Peyer's patch (tissue), 4 donors: ENCODE results near the gene HRH1. TPM values are rescaled to one million over a fixed set of nuclear protein-coding genes. Genes with fewer than 3 reads are reported as not detected.
A peak's percentile ranks its signal among the peaks of the same experiment; 100 is the strongest.
"Not testable (repeated sequence)": the region's sequence is repeated elsewhere in the genome, so short reads cannot be mapped to it uniquely, and the experiment has no call there.

Experiments used
- DNase-seq, 3 donors: peaks; one replicate each; pipeline ENCODE4 v3.0.0-alpha.2; 2017 to 2019
- H3K27ac ChIP-seq, 4 donors: fragments of 200-600 bp; sonication (generic); one replicate each; pipeline ENCODE4 v1.5.1; 2016 to 2019
- H3K27me3 ChIP-seq, 2 donors: fragments of 200-600 bp; sonication (generic); one replicate each; pipeline ENCODE4 v1.5.1; 2019
- H3K36me3 ChIP-seq, 3 donors: fragments of 200-600 bp; sonication (generic); one replicate each; pipeline ENCODE4 v1.5.1; 2016 to 2019
- H3K4me1 ChIP-seq, 4 donors: fragments of 200-600 bp; sonication (generic); one replicate each; pipeline ENCODE4 v1.5.1; 2016 to 2019
- H3K4me3 ChIP-seq, 4 donors: fragments of 200-600 bp; sonication (generic); 1 replicate in 3 of 4; 2 replicates in 1 of 4; pipeline ENCODE4 v1.5.1; 2016 to 2019; ENCODE audit warnings: mild to moderate bottlenecking in 1 of 4
- H3K9me3 ChIP-seq, 4 donors: fragments of 200-600 bp; sonication (generic); one replicate each; pipeline ENCODE4 v1.5.1; 2016 to 2019; ENCODE audit warnings: mild to moderate bottlenecking in 1 of 4
- POLR2A ChIP-seq, 2 donors: fragments of 450-650 bp; IDR thresholded peaks; one replicate each; pipeline ENCODE4 v1.5.1; 2017; ENCODE audit warnings: antibody characterized with exemption in 2 of 2, mild to moderate bottlenecking in 2 of 2, moderate library complexity in 2 of 2
- total RNA-seq, 4 donors: library from RNA; depleted of rRNA; stranded (reverse); fragments of >200 nt; gene quantifications; one replicate each; pipeline ENCODE4 v1.1.0, GENCODE V29; 2016
- TF ChIP-seq, protein P1 (sequence below), 6 experiments: fragments of 450-650 bp in 4 of 6; fragments of 200-600 bp in 2 of 6; sonication (generic) in 1 of 6; IDR thresholded peaks; one replicate each; pipeline ENCODE4 v1.5.1; 2017 to 2019; ENCODE audit warnings: antibody characterized with exemption in 6 of 6, mild to moderate bottlenecking in 3 of 6, moderate library complexity in 1 of 6

Gene HRH1
- total RNA-seq, 4 donors from 2014 or later: 1.7 to 13.7 (median 7.3) TPM

DNA sequence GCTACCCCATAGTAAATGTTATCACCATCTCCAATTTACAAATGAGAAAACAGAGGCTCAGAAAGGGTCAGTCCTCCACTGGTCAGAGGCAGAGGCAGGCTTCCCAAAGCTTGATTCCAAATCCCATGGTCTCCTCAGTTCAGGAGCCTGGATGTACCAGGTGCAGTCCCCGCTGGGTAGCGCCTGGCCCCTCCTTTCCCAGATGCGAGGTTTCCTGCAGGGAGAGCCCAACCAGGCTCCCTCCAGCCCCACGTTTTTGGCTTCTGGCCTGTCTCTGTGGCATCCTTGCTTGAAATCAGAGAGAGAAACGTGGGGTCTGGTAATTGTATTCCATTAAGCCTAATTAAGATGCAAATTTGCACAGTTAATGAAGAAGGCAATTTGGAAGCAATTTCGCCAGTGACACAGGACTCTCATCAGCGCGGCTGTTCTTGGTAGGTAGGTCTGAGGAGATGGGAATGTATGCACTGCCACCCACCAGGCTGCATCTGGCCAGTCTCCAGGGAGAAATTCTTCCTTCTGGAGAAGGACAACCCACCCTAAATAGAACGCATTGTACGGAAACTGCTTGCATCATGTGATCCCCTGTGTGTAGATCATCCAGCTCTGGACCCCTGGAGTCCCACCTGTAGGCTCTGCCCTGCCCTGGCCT, 50.5 kb downstream of the HRH1 start:
- DNase-seq: no peak
- H3K27ac ChIP-seq: no peak overlapping the region

DNA sequence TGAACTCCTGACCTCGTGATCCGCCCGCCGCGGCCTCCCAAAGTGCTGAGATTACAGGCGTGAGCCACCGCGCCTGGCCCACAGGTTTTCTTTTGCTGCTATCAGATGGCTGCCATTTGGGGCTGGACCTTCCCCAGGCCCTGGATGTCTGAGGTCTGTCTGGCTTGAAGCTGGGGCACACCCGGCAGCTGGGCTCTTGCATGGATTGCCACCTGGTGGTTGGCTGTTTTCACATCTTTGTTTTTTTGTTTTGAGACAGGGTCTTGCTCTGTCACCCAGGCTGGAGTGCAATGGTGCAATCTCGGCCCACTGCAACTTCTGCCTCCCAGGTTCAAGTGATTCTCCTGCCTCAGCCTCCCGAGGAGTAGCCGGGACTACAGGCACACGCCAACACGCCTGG, 51.6 kb downstream of the HRH1 start:
- H3K36me3 ChIP-seq, H3K27me3 ChIP-seq, H3K27ac ChIP-seq, H3K4me3 ChIP-seq, H3K4me1 ChIP-seq, H3K9me3 ChIP-seq, DNase-seq: not testable (repeated sequence)
- TF ChIP-seq, protein P1, sequence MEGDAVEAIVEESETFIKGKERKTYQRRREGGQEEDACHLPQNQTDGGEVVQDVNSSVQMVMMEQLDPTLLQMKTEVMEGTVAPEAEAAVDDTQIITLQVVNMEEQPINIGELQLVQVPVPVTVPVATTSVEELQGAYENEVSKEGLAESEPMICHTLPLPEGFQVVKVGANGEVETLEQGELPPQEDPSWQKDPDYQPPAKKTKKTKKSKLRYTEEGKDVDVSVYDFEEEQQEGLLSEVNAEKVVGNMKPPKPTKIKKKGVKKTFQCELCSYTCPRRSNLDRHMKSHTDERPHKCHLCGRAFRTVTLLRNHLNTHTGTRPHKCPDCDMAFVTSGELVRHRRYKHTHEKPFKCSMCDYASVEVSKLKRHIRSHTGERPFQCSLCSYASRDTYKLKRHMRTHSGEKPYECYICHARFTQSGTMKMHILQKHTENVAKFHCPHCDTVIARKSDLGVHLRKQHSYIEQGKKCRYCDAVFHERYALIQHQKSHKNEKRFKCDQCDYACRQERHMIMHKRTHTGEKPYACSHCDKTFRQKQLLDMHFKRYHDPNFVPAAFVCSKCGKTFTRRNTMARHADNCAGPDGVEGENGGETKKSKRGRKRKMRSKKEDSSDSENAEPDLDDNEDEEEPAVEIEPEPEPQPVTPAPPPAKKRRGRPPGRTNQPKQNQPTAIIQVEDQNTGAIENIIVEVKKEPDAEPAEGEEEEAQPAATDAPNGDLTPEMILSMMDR (IDR thresholded peaks at IDR 0.05): peak in 2 of 6 experiments; percentile 13 to 29

More for the DNA sequence above, 50.5 kb downstream of the HRH1 start:
- Histone ChIP-seq H3K36me3 (no peaks in the 10 kb centered on the region), H3K9me3 (no peaks in the 10 kb centered on the region), H3K4me3 (no peak overlapping the region), H3K27me3 (no peaks in the 10 kb centered on the region), H3K4me1 (peaks cover 0 to 5% (median 0%) of the 10 kb centered on the region in 4 donors)
- TF ChIP-seq POLR2A (IDR thresholded peaks at IDR 0.05): no peak
- TF ChIP-seq, protein P1 (IDR thresholded peaks at IDR 0.05): no peak

DNA sequence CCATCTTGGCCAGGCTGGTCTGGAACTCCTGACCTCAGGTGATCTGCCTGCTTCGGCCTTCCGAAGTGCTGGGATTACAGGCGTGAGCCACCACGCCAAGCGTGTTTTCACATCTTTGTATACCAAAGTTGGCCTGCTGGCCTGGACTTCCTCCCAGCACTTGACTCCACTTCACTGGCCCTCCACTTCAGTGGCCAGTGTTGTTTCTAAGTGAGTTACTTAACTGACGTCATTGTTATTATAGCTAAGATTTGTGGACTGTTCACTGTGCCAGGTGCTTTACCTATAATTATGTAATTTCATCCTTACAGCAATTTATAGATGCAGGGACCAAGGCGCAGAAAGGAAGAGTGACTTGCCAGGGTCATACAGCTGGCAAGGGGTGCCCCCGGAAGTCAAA, 52.0 kb downstream of the HRH1 start:
- Histone ChIP-seq H3K9me3 (no peaks in the 10 kb centered on the region), H3K27ac (no peak overlapping the region), H3K36me3 (no peaks in the 10 kb centered on the region), H3K4me3 (no peak overlapping the region), H3K4me1 (no peaks in the 10 kb centered on the region), H3K27me3 (no peaks in the 10 kb centered on the region)
- DNase-seq: no peak
- TF ChIP-seq, protein P1 (IDR thresholded peaks at IDR 0.05): no peak
- no peak for TF ChIP-seq POLR2A (IDR thresholded peaks at IDR 0.05)

DNA sequence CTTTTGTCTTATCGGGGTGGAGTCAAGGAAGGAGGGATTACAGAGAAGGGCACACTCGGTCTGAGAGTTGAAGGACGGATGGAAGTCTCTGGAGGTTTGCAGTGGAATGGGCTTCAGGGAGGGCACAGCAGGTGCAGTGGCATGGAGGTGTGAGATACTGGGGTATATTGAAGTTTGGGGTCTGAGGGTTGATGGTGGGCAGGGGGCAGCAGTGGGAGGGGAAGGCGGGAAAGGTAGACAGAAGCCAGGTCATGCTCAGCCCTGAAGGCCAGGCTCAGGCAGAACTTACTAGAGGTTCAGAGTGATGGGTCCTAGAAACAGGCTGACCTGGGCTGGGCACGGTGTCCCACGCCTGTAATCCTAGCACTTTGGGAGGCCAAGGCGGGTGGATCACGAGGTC, 52.7 kb downstream of the HRH1 start:
- no peak overlapping the region for H3K4me3 ChIP-seq
- no peaks in the 10 kb centered on the region for H3K36me3 ChIP-seq
- H3K9me3 ChIP-seq: no peaks in the 10 kb centered on the region
- no peak for DNase-seq
- TF ChIP-seq POLR2A (IDR thresholded peaks at IDR 0.05): no peak
- TF ChIP-seq, protein P1 (IDR thresholded peaks at IDR 0.05): no peak
- no peak overlapping the region for H3K27ac ChIP-seq
- H3K4me1 ChIP-seq: no peaks in the 10 kb centered on the region
- no peaks in the 10 kb centered on the region for H3K27me3 ChIP-seq

DNA sequence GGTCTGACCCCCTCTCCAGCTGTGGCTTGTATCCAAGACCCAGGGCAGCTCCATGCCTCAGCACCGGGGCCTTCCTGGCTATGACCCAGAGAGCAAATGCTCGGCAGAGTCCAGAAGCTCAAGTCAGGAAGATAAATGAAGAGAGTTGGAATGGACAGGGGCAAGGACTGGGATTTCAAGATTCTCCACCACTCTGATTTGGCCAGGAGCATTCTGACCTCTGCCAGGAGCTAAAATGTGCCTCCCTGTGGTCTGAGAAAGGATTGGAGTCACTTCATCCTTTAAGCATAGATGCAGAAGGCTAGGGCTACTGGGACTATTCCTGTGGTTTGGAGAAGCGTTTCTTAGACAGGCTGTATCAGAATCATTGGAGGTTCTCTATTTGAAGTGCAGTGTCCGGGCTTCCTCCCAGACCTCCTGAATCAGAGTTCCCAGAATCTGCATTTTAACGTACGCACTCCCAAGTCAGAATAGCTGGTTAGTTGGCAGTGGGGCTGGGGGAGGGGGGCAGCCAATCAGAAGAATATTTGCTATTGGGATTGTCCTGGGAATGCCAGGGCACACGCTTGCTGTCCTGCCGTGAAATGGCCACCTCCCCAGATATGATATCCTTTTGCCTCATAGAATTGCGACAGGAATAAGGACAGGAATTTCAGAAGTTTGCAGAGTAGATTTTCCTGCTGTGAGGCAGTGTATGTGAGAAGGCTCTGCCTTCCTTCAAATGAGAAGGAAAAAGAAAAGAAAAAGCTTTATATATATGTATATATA, 57.4 kb downstream of the HRH1 start:
- Histone ChIP-seq H3K36me3 (no peaks in the 10 kb centered on the region), H3K27me3 (no peaks in the 10 kb centered on the region), H3K4me3 (no peak overlapping the region), H3K4me1 (no peaks in the 10 kb centered on the region), H3K9me3 (no peaks in the 10 kb centered on the region), H3K27ac (no peak overlapping the region)
- DNase-seq: no peak
- TF ChIP-seq POLR2A (IDR thresholded peaks at IDR 0.05): no peak
- TF ChIP-seq, protein P1 (IDR thresholded peaks at IDR 0.05): no peak
